Panc1 (cell line): ENCODE measurements around the gene MGAT4A.
A peak's percentile ranks its signal among the peaks of the same experiment; 100 is the strongest.

ENCODE experiments used
- POLR2AphosphoS5 ChIP-seq: IDR thresholded peaks from 2 replicates; pipeline ENCODE4 v1.6.1; 2012; ENCODE audit warnings: mild to moderate bottlenecking, low read depth, low read length, moderate library complexity
- REST ChIP-seq, 2 experiments: IDR thresholded peaks; 2 replicates each; pipeline ENCODE4 v1.6.1; 2011 to 2012; ENCODE audit warnings: low read depth in 2 of 2, control low read depth in 1 of 2, low read length in 1 of 2, mild to moderate bottlenecking in 1 of 2, moderate library complexity in 1 of 2; ENCODE audit not compliant: insufficient read depth in 1 of 2
- TCF7L2 ChIP-seq: IDR thresholded peaks from 2 replicates; pipeline ENCODE4 v1.6.1; 2011; ENCODE audit warnings: mild to moderate bottlenecking, low read depth, low read length, inconsistent platforms
- TF ChIP-seq, protein P1 (sequence below): fragments of 450-650 bp; IDR thresholded peaks from 2 replicates; pipeline ENCODE4 v1.5.1; 2017; ENCODE audit warnings: mild to moderate bottlenecking

- TF ChIP-seq POLR2AphosphoS5 (no peak), TCF7L2 (no peak), REST (IDR thresholded peaks at IDR 0.05; ENCODE audit: insufficient read depth in 1 of 2, low read depth in 2 of 2, low read length in 1 of 2) (no peak)
- TF ChIP-seq, protein P1, sequence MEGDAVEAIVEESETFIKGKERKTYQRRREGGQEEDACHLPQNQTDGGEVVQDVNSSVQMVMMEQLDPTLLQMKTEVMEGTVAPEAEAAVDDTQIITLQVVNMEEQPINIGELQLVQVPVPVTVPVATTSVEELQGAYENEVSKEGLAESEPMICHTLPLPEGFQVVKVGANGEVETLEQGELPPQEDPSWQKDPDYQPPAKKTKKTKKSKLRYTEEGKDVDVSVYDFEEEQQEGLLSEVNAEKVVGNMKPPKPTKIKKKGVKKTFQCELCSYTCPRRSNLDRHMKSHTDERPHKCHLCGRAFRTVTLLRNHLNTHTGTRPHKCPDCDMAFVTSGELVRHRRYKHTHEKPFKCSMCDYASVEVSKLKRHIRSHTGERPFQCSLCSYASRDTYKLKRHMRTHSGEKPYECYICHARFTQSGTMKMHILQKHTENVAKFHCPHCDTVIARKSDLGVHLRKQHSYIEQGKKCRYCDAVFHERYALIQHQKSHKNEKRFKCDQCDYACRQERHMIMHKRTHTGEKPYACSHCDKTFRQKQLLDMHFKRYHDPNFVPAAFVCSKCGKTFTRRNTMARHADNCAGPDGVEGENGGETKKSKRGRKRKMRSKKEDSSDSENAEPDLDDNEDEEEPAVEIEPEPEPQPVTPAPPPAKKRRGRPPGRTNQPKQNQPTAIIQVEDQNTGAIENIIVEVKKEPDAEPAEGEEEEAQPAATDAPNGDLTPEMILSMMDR, result peak; percentile 81
Measured at GRCh38 chr2:98601532-98602132, 129.3 kb downstream of the MGAT4A start.
